NCI-H2107 (cell line): ENCODE data around the gene SPARC.

Experiments
- DNase-seq: peaks from one replicate; lab custom pipeline; 2025; lab: John Stamatoyannopoulos, UW

The SPARC gene

GRCh38 chr5:151679421-151680155, 7.1 kb downstream of the SPARC start:
- no peak for DNase-seq

DNA sequence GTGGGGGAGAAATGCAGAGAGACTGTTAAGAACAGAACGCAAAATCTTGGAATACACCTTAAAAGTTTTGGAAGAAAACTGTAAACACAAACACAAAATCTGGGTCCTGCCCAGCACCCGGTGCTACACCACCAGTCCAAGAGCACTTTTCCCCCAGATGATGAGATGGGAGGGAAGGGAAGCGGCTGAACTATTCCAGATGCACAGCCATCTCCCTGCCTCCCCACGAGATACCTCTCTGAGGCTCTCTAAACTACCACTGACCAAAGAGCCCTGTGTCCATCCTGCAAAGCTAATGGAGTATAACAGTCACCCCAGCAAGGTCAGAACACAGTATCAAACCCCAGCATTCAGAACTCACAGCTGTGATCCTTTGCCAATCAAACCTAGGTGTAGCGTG, 8.0 kb downstream of the SPARC start:
- DNase-seq: no peak

- no peak for DNase-seq
Measured at GRCh38 chr5:151677776-151678545, 8.8 kb downstream of the SPARC start.

- DNase-seq: no peak
Measured at GRCh38 chr5:151676719-151677118, 10.0 kb downstream of the SPARC start.

- DNase-seq: no peak
Measured at GRCh38 chr5:151676314-151676712, 10.4 kb downstream of the SPARC start.

DNA sequence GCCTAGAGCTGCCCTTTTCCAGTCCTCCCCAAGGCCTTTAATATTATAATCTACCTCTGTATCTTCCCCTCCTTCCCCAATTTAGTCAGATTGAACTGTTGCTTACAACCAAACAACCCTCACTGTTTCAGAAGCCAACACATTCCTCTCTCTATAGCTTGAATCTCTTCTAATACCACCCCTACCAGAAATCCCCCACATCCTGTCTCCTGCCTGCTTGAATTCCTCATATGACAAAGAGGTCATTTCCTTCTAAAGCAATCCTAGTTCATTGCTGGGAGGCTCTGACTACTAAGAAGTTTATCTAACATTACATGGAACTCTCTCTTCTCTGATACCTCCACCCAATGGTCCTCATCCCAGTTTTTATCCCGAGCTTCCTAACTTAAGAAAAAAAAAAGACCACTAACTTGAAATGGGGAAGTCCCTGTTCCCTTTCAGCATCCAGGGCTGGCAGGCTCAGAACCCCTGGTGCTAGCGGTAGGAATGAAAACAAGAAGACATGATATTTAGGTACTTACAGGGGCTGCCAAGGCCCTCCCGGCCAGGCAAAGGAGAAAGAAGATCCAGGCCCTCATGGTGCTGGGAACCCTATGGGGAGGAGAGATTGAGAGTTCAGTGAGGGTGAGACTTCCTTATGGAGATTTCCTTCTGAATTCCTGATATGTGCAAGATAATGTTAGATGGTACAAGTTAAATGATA, 11.0 kb downstream of the SPARC start:
- no peak for DNase-seq

GRCh38 chr5:151674626-151675610, 11.8 kb downstream of the SPARC start:
- DNase-seq: no peak

DNA sequence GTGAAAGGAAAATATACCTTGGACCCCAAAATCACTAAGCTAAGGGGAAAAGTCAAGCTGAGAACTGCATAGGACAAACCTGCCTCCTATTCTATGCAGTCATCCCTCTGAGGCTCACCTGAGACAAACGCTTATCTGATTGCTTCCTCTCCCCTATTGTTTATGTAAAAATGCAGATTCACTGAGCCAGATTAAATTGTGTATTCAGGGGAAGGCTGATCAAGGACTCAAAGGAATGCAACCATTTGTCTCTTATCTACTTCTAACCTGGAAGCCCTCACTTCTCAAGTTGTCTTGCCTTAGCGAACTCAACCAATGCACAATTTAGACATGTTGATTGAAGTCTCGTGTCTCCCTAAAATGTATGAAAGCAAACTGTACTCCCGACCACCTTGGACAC, 13.3 kb downstream of the SPARC start:
- no peak for DNase-seq

DNA sequence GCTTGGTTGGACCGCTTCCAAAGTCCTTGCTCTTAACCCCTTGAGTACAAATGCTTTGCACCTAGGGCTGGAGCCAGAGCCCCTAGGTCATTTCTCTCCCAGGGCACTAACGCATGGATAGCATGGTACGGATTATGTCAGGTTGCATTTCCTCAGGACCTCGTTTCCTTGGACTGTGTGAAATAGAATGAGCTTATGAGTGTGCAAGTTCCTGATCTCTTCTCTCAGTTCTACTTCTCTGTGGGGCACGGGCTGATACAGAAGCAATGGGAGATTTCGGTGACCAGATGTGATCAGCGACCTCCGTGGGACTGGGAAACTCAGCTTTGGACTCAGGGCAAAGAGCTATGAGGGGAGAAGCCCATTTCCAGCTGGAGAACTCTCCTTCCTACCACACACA, 14.2 kb downstream of the SPARC start:
- DNase-seq: no peak

- no peak for DNase-seq
Measured at GRCh38 chr5:151671950-151672349, 14.8 kb downstream of the SPARC start.

DNA sequence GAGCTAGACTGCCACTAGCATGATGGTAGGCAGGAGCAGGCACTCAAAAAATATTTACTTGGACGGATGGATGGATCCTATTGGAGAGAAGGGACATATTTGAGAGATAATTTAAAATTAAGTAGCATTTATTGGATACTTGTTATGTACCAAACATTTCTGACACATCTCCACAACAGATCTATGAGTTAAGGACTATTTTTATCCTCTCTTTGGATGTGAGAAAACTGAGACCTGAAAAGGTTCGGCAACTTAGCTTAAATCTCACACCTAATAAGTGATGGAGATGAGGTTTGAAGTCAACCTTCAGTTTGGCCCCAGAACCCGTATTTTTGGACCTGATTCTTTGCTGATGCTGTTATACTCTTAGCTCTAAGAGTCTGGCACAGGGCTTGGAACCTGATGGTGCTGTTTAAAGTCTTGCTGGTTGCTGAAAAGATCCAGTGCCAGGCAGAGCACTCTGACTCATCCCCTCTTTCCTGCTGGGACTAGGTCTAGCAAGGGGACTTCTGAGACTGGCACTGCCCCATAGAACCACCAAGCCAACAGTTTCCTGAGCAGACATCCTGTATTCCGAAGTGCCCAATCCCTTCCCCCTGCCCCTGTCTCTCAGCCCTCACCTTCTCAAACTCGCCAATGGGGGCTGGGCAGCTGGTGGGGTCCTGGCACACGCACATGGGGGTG, 15.6 kb downstream of the SPARC start:
- no peak for DNase-seq

DNA sequence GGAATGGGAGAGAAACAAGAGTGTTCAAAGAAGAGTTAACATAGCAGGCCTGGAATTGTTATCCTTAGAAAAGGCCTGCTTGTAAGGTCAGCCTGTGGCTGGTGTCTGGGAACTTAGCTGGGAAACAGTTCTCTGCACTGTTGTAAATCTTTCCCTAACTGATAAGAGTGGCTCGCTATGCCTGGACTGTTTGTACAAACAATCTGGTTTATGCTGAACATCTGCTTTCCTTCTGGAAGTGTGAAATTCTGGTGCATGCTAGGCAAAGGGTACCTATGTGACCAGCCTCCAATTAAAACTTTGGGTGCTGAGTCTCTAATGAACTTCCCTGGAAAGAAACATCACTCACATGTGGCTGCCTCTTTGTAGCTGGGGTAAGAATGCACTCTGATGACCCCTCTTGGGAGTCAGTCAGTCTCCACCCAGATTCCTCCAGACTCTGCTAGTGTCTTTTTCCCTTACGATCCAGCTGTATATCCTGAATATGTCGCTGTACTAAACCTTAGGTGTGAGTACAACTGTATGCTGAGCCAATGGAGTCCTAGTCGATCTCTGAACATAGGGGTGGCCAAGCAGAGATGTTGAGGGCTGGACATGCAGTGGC, 16.5 kb downstream of the SPARC start:
- no peak for DNase-seq

DNA sequence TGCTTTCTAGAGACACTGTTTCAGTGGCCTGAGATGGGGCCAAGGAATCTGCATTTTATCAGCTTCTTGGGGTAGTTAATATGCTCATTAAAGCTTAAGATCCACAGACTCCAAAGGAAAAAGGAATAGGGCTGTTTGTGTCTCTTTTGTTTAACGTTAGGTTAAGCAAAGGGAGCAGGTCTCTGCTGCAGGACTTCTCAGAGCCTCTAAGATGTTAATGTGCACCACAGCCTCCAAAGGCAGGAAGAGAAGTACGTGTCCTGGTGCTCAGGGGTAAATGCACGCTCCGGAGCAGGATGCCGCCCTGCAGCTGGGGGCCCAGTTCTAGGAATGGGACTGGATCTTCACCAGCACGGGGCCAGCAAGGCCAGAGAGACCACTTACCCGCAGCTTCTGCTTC, 19.6 kb downstream of the SPARC start:
- DNase-seq: no peak

DNA sequence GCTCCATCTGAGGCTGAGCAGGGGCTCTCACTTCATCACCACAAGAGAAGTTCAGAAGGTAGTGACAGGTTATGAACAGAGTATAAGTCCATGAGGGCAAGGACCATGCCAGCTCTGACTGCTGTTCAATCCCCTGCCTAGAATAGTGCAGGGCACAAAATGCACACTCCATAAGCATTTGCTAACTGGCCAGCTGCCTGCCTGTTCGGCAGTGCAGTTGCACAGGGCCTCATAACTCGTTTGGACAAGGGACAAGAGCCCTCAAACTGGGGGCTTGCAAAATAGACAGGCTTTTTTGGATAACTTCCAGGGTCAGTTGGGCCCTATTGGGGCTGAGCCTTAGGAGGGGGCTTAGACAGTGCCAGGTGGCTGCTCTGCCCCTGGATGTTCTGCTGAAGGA, 21.1 kb downstream of the SPARC start:
- no peak for DNase-seq

- no peak for DNase-seq
Measured at GRCh38 chr5:151664694-151665585, 21.8 kb downstream of the SPARC start.

- DNase-seq: no peak
Measured at GRCh38 chr5:151663617-151664293, 23.0 kb downstream of the SPARC start.

- no peak for DNase-seq
Measured at GRCh38 chr5:151662805-151663204, 23.9 kb downstream of the SPARC start.

DNA sequence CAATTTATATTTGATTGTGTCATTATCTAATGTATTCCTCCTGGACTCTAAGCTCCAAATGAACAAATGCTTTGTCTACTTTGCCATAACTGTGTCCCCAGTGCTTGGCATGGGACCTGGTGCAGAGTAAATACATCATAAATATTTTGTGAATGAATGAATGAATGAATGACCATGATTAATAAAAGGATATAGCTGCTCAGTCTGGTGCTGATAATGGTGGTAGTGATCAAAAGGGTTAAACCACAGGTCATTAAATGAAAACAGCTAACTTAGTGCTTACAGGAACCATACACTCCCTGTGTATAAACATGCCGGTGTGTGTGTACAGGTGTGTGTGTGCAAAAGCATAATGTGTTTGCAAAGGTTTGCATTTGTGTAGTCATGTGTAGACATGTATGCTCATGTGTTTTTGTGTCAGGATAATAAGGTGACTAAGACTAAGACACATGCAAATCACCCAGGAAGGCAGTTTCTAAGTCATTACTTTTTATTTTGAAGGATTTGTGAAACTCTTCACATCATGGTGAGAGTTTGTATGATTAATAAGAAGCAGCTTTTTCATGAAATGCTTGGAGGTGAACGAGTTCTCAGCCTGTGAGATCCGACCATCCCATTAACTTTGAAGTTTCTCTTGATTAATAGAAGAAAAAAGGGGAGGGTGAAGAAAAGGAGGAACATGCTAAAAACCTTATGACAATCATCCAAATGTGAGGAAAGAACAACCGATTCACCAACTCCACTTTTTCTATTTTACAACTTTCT, 24.6 kb downstream of the SPARC start:
- no peak for DNase-seq
